Left forelimb (tissue), 1 donor: ENCODE data around the gene SPTB.

Source experiments
- DNase-seq: peaks from one replicate; pipeline ENCODE4 v3.0.0-alpha.2; 2018; ENCODE audit warnings: low spot score

Gene SPTB

GRCh38 chr14:64789696-64790095 is 90.0 kb downstream of the SPTB start:
- DNase-seq, result no peak

- DNase-seq, result no peak
These were observed 91.0 kb downstream of the SPTB start for GRCh38 chr14:64788706-64789105.

- no peak for DNase-seq
These were observed 92.1 kb downstream of the SPTB start for GRCh38 chr14:64787619-64788018.

GRCh38 chr14:64786296-64787149 is 93.2 kb downstream of the SPTB start:
- no peak for DNase-seq

- DNase-seq, result no peak
These were observed 95.7 kb downstream of the SPTB start for GRCh38 chr14:64784006-64784405.

GRCh38 chr14:64782196-64782595 is 97.5 kb downstream of the SPTB start:
- DNase-seq, result no peak

- no peak for DNase-seq
These were observed 100.2 kb downstream of the SPTB start for GRCh38 chr14:64779472-64779871.

GRCh38 chr14:64778104-64778754 is 101.5 kb downstream of the SPTB start:
- DNase-seq, result no peak

GRCh38 chr14:64777461-64777860 is 102.2 kb downstream of the SPTB start:
- no peak for DNase-seq

GRCh38 chr14:64775081-64775777 is 104.5 kb downstream of the SPTB start:
- DNase-seq, result no peak

- DNase-seq, result no peak
These were observed 105.4 kb downstream of the SPTB start for GRCh38 chr14:64774272-64774671.

- DNase-seq, result no peak
These were observed 106.1 kb downstream of the SPTB start for GRCh38 chr14:64773577-64773976.

- DNase-seq, result no peak
These were observed 106.7 kb downstream of the SPTB start for GRCh38 chr14:64773046-64773445.

- DNase-seq, result no peak
These were observed 107.2 kb downstream of the SPTB start for GRCh38 chr14:64772397-64772950.

GRCh38 chr14:64771161-64771560 is 108.5 kb downstream of the SPTB start:
- DNase-seq, result no peak

- no peak for DNase-seq
These were observed 109.0 kb downstream of the SPTB start for GRCh38 chr14:64770751-64771150.

GRCh38 chr14:64769096-64770020 is 110.3 kb downstream of the SPTB start:
- no peak for DNase-seq

- no peak for DNase-seq
These were observed 111.2 kb downstream of the SPTB start for GRCh38 chr14:64768401-64769095.

GRCh38 chr14:64767215-64767964 is 112.3 kb downstream of the SPTB start:
- DNase-seq, result no peak
